HCT116 (cell line): ENCODE results near the gene GRB2. TPM values are rescaled to one million over a fixed set of nuclear protein-coding genes. Genes with fewer than 3 reads are reported as not detected.
"Not testable (repeated sequence)": the region's sequence is repeated elsewhere in the genome, so short reads cannot be mapped to it uniquely, and the experiment has no call there.

Experiments used
- ATAC-seq: fragments of 200-7000 bp; cut with Tn5 transposase; 2 replicates; pipeline ENCODE4 v1.9.1; 2020; ENCODE audit warnings: mild to moderate bottlenecking, moderate library complexity
- BruUV-seq: library from RNA; stranded (reverse); fragments of 400-500 nt; replicated peaks from 2 replicates; lab custom pipeline; 2021; lab: Mats Ljungman, UMichigan
- CTCF ChIA-PET: fragments of 300-600 bp; sonication (Branson Sonifier 250); formaldehyde crosslinking; loops from one replicate; lab custom pipeline; 2021; ENCODE audit warnings: antibody characterized with exemption; lab: Charles Lee
- POLR2A ChIA-PET: fragments of 300-600, 350-600 bp; sonication (Branson Sonifier 250); formaldehyde crosslinking; loops from one replicate; lab custom pipeline; 2021; ENCODE audit warnings: antibody characterized with exemption; lab: Charles Lee
- RAD21 ChIA-PET, 2 experiments: fragments of 300-600 bp; sonication (Branson Sonifier 250); formaldehyde crosslinking; loops; one replicate each; lab custom pipeline; 2023; ENCODE audit warnings: low total read pairs in 2 of 2; ENCODE audit not compliant: uncharacterized antibody in 2 of 2, unreplicated experiment in 2 of 2, low non-redundant PET in 1 of 2; lab: Charles Lee
- DNase-seq: peaks from one replicate; pipeline ENCODE4 v3.0.0-alpha.2; 2010; ENCODE audit warnings: low read depth, low spot score
- H2AFZ ChIP-seq: fragments of 200-600 bp; shearing (Covaris generic), sonication (generic); 2 replicates; pipeline ENCODE4 v1.6.1; 2017; ENCODE audit warnings: low read depth, mixed run types, mixed read lengths, antibody characterized with exemption, low read length; ENCODE audit not compliant: poor library complexity, severe bottlenecking
- H3K27ac ChIP-seq: 2 replicates; pipeline ENCODE4 v1.5.1; 2012; ENCODE audit warnings: low read depth, low read length
- H3K27me3 ChIP-seq: fragments of 200-600 bp; sonication (generic); 2 replicates; pipeline ENCODE4 v1.6.1; 2016; ENCODE audit warnings: mixed run types, low read length, mixed read lengths; ENCODE audit not compliant: insufficient read depth
- H3K36me3 ChIP-seq, 2 experiments: fragments of 200-500 bp in 1 of 2; fragments of 200-600 bp in 1 of 2; sonication (Bioruptor generic) in 1 of 2; sonication (generic) in 1 of 2; 2 replicates each; pipeline versions ENCODE4 v1.5.1 to v1.6.1; 2014 to 2016; ENCODE audit warnings: low read length in 2 of 2, inconsistent platforms in 1 of 2, mixed read lengths in 1 of 2, mixed run types in 1 of 2; ENCODE audit not compliant: insufficient read depth in 2 of 2, control insufficient read depth in 1 of 2
- H3K4me1 ChIP-seq, 2 experiments: fragments of 200-600 bp in 1 of 2; sonication (generic) in 1 of 2; 2 replicates each; pipeline versions ENCODE4 v1.5.1 to v1.6.1; 2012 to 2017; ENCODE audit warnings: low read length in 2 of 2, inconsistent platforms in 1 of 2, mild to moderate bottlenecking in 1 of 2, mixed read lengths in 1 of 2, mixed run types in 1 of 2, moderate library complexity in 1 of 2; ENCODE audit not compliant: insufficient read depth in 2 of 2, control insufficient read depth in 1 of 2
- H3K4me2 ChIP-seq: fragments of 200-600 bp; sonication (generic); 2 replicates; pipeline ENCODE4 v1.6.1; 2017; ENCODE audit warnings: mixed run types, low read length, mixed read lengths
- H3K4me3 ChIP-seq, 2 experiments: fragments of 200-600 bp in 1 of 2; sonication (generic) in 1 of 2; replicated peaks in 1 of 2; 2 replicates each; pipeline ENCODE4 v1.5.1; 2011 to 2016; ENCODE audit warnings: low read length in 2 of 2, control low read depth in 1 of 2, low read depth in 1 of 2, mild to moderate bottlenecking in 1 of 2, mixed read lengths in 1 of 2, mixed run types in 1 of 2
- H3K79me2 ChIP-seq: fragments of 200-600 bp; sonication (generic); 2 replicates; pipeline ENCODE4 v1.6.1; 2017; ENCODE audit warnings: mild to moderate bottlenecking, mixed run types, low read length, moderate library complexity, mixed read lengths; ENCODE audit not compliant: insufficient read depth
- H3K9ac ChIP-seq: fragments of 200-600 bp; sonication (generic); 2 replicates; pipeline ENCODE4 v1.6.1; 2016; ENCODE audit warnings: low read length, mixed read lengths
- H3K9me2 ChIP-seq: fragments of 200-600 bp; sonication (generic), shearing (Covaris generic); 2 replicates; pipeline ENCODE4 v1.6.1; 2017; ENCODE audit warnings: mixed run types, mild to moderate bottlenecking, moderate library complexity; ENCODE audit not compliant: insufficient read depth
- H3K9me3 ChIP-seq, 2 experiments: fragments of 200-500 bp in 1 of 2; fragments of 200-600 bp in 1 of 2; sonication (Bioruptor generic) in 1 of 2; sonication (generic) in 1 of 2; 2 replicates each; pipeline ENCODE4 v1.6.1; 2014 to 2017; ENCODE audit warnings: low read length in 2 of 2, mixed read lengths in 2 of 2, inconsistent platforms in 1 of 2, low read depth in 1 of 2, mild to moderate bottlenecking in 1 of 2, mixed run types in 1 of 2, moderate library complexity in 1 of 2; ENCODE audit not compliant: control insufficient read depth in 1 of 2, insufficient read depth in 1 of 2
- H4K20me1 ChIP-seq: fragments of 200-600 bp; sonication (generic), shearing (Covaris generic); 2 replicates; pipeline ENCODE4 v1.6.1; 2017; ENCODE audit warnings: mixed run types, mild to moderate bottlenecking, moderate library complexity; ENCODE audit not compliant: insufficient read depth
- ATF3 ChIP-seq: IDR thresholded peaks from 2 replicates; pipeline ENCODE4 v1.6.1; 2012
- CBX3 ChIP-seq: IDR thresholded peaks from 2 replicates; pipeline ENCODE4 v1.6.1; 2012; ENCODE audit warnings: low read depth
- SIN3A ChIP-seq: IDR thresholded peaks from 2 replicates; pipeline ENCODE4 v1.6.1; 2012; ENCODE audit warnings: low read depth
- ZBTB33 ChIP-seq: IDR thresholded peaks from 2 replicates; pipeline ENCODE4 v1.6.1; 2011; ENCODE audit warnings: mild to moderate bottlenecking, low read length, moderate library complexity; ENCODE audit not compliant: insufficient replicate concordance; ENCODE audit errors: extremely low read depth
- intact Hi-C: fragments of 100-400 bp; cut with micrococcal nuclease; formaldehyde crosslinking; loops from 2 replicates; pipeline ENCODE4 v1.10.0; 2022
- total RNA-seq: library from RNA; stranded (reverse); gene quantifications from one replicate; pipeline ENCODE4 v1.2.1, GENCODE V29; 2021; ENCODE audit not compliant: unreplicated experiment

GRB2 gene
- total RNA-seq, 1 experiment from 2014 or later, result 146 TPM

GRCh38 chr17:75405365-75406221 is at the start of gene GRB2 (continued):
- TF ChIP-seq ATF3, result no peak
- TF ChIP-seq CBX3, result no peak
- TF ChIP-seq SIN3A, result peak; percentile 89; the same call in 1 of the 2 replicates
- peak; percentile 96 for TF ChIP-seq ZBTB33

DNA sequence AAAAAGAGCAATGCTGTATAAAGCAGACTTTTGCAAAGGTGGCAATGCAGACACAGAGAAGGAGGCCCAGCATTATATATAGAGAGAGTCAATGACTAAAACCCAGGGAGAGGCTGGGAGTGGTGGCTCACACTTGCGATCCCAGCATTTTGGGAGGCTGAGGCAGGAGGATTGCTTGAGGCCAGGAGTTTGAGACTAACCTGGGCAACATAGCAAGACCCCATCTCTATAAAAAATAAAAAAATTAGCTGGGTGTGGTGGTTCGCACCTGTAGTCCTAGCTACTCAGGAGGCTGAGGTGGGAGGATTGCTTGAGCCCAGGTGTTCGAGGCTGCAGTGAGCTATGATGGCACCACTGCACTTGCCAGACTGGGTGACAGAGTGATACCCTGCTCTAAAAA is 49.2 kb upstream of the GRB2 start:
- intact Hi-C loops, H3K9ac ChIP-seq, H3K9me2 ChIP-seq, H3K9me3 ChIP-seq, BruUV-seq, H3K27ac ChIP-seq, DNase-seq, H2AFZ ChIP-seq, H3K79me2 ChIP-seq, ATAC-seq, H4K20me1 ChIP-seq, H3K4me2 ChIP-seq, RAD21 ChIA-PET, H3K4me3 ChIP-seq, H3K36me3 ChIP-seq, H3K27me3 ChIP-seq, POLR2A ChIA-PET: not testable (repeated sequence)
- H3K4me1 ChIP-seq, result peaks cover 12 to 14% of the 10 kb centered on the region in 2 experiments
- CTCF ChIA-PET, result interaction anchor here (1.4 kb wide), 1 partner anchor 18 kb away, joined by 3 read pairs; no protein-coding TSS in a partner anchor
